MM.1S (cell line): ENCODE results near the gene TMEM221.

Experiments used
- EZH2 ChIP-seq: fragments of 300-600 bp; sonication (generic); optimal IDR thresholded peaks from 2 replicates; pipeline ENCODE3; 2017; ENCODE audit warnings: low read depth, mild to moderate bottlenecking, antibody characterized with exemption, low read length, mixed read lengths
- EZH2phosphoT487 ChIP-seq: fragments of 300-600 bp; sonication (generic); IDR thresholded peaks from 2 replicates; pipeline ENCODE4 v1.6.1; 2018; ENCODE audit warnings: antibody characterized with exemption, low read length
- TF ChIP-seq, protein P1 (sequence below): fragments of 300-600 bp; sonication (generic); IDR thresholded peaks from 2 replicates; pipeline ENCODE4 v1.5.1; 2016; ENCODE audit warnings: antibody characterized with exemption, low read length, mixed read lengths

DNA sequence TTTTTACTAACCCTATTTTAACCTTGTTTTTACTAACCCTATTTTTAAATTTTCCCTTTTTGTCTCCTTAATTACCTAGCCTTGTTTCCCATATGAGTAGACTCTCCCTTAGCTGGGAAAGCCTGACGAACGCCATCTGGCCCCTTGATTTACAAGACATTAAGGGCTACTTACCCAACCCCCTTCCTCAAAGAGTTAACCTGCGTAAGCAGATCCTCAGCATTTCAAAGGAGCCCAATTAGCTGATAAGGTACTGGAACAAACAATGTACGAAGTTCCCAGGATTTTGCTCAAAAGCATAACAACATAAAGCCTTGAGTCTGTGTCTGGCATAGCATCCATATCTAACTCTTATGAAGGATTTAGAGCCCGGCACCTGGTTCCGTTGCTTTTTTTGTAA lies 33.3 kb downstream of the TMEM221 start:
- TF ChIP-seq, protein P1, sequence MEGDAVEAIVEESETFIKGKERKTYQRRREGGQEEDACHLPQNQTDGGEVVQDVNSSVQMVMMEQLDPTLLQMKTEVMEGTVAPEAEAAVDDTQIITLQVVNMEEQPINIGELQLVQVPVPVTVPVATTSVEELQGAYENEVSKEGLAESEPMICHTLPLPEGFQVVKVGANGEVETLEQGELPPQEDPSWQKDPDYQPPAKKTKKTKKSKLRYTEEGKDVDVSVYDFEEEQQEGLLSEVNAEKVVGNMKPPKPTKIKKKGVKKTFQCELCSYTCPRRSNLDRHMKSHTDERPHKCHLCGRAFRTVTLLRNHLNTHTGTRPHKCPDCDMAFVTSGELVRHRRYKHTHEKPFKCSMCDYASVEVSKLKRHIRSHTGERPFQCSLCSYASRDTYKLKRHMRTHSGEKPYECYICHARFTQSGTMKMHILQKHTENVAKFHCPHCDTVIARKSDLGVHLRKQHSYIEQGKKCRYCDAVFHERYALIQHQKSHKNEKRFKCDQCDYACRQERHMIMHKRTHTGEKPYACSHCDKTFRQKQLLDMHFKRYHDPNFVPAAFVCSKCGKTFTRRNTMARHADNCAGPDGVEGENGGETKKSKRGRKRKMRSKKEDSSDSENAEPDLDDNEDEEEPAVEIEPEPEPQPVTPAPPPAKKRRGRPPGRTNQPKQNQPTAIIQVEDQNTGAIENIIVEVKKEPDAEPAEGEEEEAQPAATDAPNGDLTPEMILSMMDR: no peak
- TF ChIP-seq EZH2: no peak
- no peak for TF ChIP-seq EZH2phosphoT487
